ENCODE results near the gene RAB4A. TPM values are rescaled to one million over a fixed set of nuclear protein-coding genes. Genes with fewer than 3 reads are reported as not detected.

RAB4A gene
- polyA plus RNA-seq, 3 donors: 22.3 to 34.8 (median 34.5) TPM

DNA sequence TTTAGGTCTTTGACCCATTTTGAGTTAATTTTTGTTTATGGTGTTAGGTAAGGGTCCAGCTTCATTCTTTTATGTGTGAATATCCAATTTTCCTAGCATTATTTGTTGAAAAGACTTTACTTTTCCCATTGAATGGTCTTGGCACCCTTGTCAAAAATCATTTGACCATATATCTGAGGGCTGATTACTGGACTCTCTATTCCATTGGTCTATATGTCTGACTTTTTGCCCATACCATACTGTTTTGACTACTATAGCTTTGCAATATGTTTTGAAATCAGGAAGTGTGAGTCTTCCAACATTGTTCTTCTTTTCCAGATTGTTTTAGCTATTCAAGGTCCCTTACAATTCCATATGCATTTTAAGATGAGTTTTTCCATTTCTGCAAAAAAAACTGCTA, 83.3 kb downstream of the RAB4A start:
- Histone ChIP-seq H2AFZ (ENCODE audit: insufficient read depth, low read depth, low read length, poor library complexity, severe bottlenecking) (no peak overlapping the region), H4K20me1 (ENCODE audit: insufficient read depth, low read length) (no peaks in the 10 kb centered on the region), H3K4me2 (replicated peaks; ENCODE audit: extremely low read depth, low read length, poor library complexity, severe bottlenecking) (no peak overlapping the region), H3K27me3 (ENCODE audit: control insufficient read depth in 2 of 2, insufficient read depth in 2 of 2, low read length in 2 of 2) (peaks cover 6 to 11% of the 10 kb centered on the region in 2 donors), H3K4me1 (ENCODE audit: control insufficient read depth in 1 of 2, insufficient read depth in 2 of 2, low read length in 2 of 2) (no peaks in the 10 kb centered on the region), H3K9ac (ENCODE audit: insufficient read depth, low read length, poor library complexity, severe bottlenecking) (no peak overlapping the region), H3K36me3 (replicated peaks in 1 of 2; ENCODE audit: control insufficient read depth in 1 of 2, insufficient read depth in 2 of 2, low read length in 2 of 2) (no peaks in the 10 kb centered on the region), H3K27ac (ENCODE audit: low read depth in 1 of 2, low read length in 2 of 2) (no peak overlapping the region), H3K79me2 (ENCODE audit: insufficient read depth, low read length) (no peaks in the 10 kb centered on the region), H3K9me3 (replicated peaks in 1 of 2; ENCODE audit: control insufficient read depth in 1 of 2, insufficient read depth in 1 of 2, low read length in 2 of 2) (peaks cover 0 to 7% of the 10 kb centered on the region in 2 donors), H3K4me3 (replicated peaks in 1 of 3; ENCODE audit: low read depth in 2 of 3, low read length in 3 of 3) (no peak overlapping the region)
- intact Hi-C loops (cut with micrococcal nuclease): no loop called here
- Mint-ChIP-seq H3K4me1 (no peaks in the 10 kb centered on the region), H3K4me3 (no peak overlapping the region), H3K27me3 (ENCODE audit: low read depth in 3 of 3) (peaks cover 21 to 37% (median 29%) of the 10 kb centered on the region in 3 donors), H3K36me3 (no peaks in the 10 kb centered on the region), H3K9me3 (peaks cover 3 to 21% (median 14%) of the 10 kb centered on the region in 7 donors), H3K27ac (no peak overlapping the region)
- TF ChIP-seq, protein P1, sequence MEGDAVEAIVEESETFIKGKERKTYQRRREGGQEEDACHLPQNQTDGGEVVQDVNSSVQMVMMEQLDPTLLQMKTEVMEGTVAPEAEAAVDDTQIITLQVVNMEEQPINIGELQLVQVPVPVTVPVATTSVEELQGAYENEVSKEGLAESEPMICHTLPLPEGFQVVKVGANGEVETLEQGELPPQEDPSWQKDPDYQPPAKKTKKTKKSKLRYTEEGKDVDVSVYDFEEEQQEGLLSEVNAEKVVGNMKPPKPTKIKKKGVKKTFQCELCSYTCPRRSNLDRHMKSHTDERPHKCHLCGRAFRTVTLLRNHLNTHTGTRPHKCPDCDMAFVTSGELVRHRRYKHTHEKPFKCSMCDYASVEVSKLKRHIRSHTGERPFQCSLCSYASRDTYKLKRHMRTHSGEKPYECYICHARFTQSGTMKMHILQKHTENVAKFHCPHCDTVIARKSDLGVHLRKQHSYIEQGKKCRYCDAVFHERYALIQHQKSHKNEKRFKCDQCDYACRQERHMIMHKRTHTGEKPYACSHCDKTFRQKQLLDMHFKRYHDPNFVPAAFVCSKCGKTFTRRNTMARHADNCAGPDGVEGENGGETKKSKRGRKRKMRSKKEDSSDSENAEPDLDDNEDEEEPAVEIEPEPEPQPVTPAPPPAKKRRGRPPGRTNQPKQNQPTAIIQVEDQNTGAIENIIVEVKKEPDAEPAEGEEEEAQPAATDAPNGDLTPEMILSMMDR (IDR thresholded peaks at IDR 0.05): no peak
- no peak for DNase-seq

Other genes with a start within 250 kb of the RAB4A start
- 10 to 100 TPM in 1 of 3 donors, 1 to 10 TPM in 2; 5.2 to 12.2 (median 6.7) TPM for gene CCSAP, start 71.9 kb downstream of the RAB4A start, polyA plus RNA-seq
- under 1 TPM in 1 of 3 donors, not detected in 2; 0.72 TPM for gene ACTA1, start 163.0 kb downstream of the RAB4A start, polyA plus RNA-seq
- 10 to 100 TPM in 2 of 3 donors, 1 to 10 TPM in 1; 9.0 to 12.8 (median 12.4) TPM for gene NUP133, start 237.2 kb downstream of the RAB4A start, polyA plus RNA-seq

All from CD14-positive monocyte (primary cell).